ENCODE data around the gene TFPI.

GRCh38 chr2:187503700-187504099, 50.5 kb downstream of the TFPI start:
- TF ChIP-seq CTCF (conservative IDR thresholded peaks at IDR 0.05; ENCODE audit: low read length) (no peak), EZH2phosphoT487 (IDR thresholded peaks at IDR 0.05; ENCODE audit: borderline replicate concordance, low read depth, low read length) (no peak)

Data from OCI-LY7 (cell line).